Heart right ventricle (tissue), 16 donors: Measurements from ENCODE around the gene EFNA5. TPM values are rescaled to one million over a fixed set of nuclear protein-coding genes. Genes with fewer than 3 reads are reported as not detected.

Source experiments
- ATAC-seq, 8 donors: fragments of 200-7000 bp; cut with Tn5 transposase; one replicate each; pipeline ENCODE4 v1.9.1; 2020; ENCODE audit warnings: mild to moderate bottlenecking in 8 of 8, moderate library complexity in 8 of 8, moderate number of reproducible peaks in 1 of 8
- DNase-seq, 2 donors: peaks; one replicate each; pipeline ENCODE4 v3.0.0-alpha.2; 2020
- H3K27ac ChIP-seq, 10 donors: fragments of 200-600 bp; sonication (generic) in 2 of 10; one replicate each; pipeline versions ENCODE4 v1.5.0 to v1.8.0; 2020 to 2022; ENCODE audit warnings: mild to moderate bottlenecking in 3 of 10
- H3K27me3 ChIP-seq, 7 donors: fragments of 200-600 bp; one replicate each; pipeline ENCODE4 v1.8.0; 2021 to 2022; ENCODE audit warnings: mild to moderate bottlenecking in 2 of 7
- H3K36me3 ChIP-seq, 9 donors: fragments of 200-600 bp; sonication (generic) in 1 of 9; one replicate each; pipeline versions ENCODE4 v1.5.0 to v1.8.0; 2020 to 2022; ENCODE audit warnings: mild to moderate bottlenecking in 2 of 9
- H3K4me1 ChIP-seq, 9 donors: fragments of 200-600 bp; sonication (generic) in 1 of 9; one replicate each; pipeline versions ENCODE4 v1.5.0 to v1.8.0; 2020 to 2022; ENCODE audit warnings: mild to moderate bottlenecking in 4 of 9
- H3K4me3 ChIP-seq, 10 donors: fragments of 200-600 bp; sonication (generic) in 2 of 10; one replicate each; pipeline versions ENCODE4 v1.5.0 to v1.8.0; 2020 to 2022; ENCODE audit warnings: mild to moderate bottlenecking in 7 of 10, moderate library complexity in 2 of 10
- H3K9me3 ChIP-seq, 11 donors: fragments of 200-600 bp in 10 of 11; sonication (generic) in 2 of 11; one replicate each; pipeline versions ENCODE4 v1.5.0 to v1.8.0; 2013 to 2022; ENCODE audit warnings: mild to moderate bottlenecking in 2 of 11, control low read depth in 1 of 11, moderate library complexity in 1 of 11
- CTCF ChIP-seq, 9 donors: fragments of 200-600 bp; sonication (generic) in 2 of 9; IDR thresholded peaks; one replicate each; pipeline versions ENCODE4 v1.5.0 to v1.8.0; 2021 to 2022; ENCODE audit warnings: antibody characterized with exemption in 9 of 9, mild to moderate bottlenecking in 5 of 9, moderate library complexity in 1 of 9
- whole genome bisulfite sequencing, 2 donors: extraction: QIAGEN DNeasy Blood & Tissue Kit; methylation state at CpG; one replicate each; pipeline ENCODE4 v1.1.7; 2013; ENCODE audit warnings: inconsistent platforms in 1 of 2; 5-methylcytosine and 5-hydroxymethylcytosine counted together
- intact Hi-C, 10 donors: fragments of 100-400 bp; cut with DNase I; formaldehyde crosslinking; loops; one replicate each; pipeline versions ENCODE4 v1.11.1 to v1.14.2; 2022
- polyA plus RNA-seq, 2 donors: library from polyadenylated mRNA; stranded (reverse); fragments of 200-250 nt; gene quantifications; one replicate each; pipeline ENCODE4 v1.2.3, GENCODE V29; 2013
- total RNA-seq, 10 donors: library from RNA; stranded (reverse); fragmentation: NEBNext Ultra II Directional in 3 of 10; extraction: Animal tissue kit (Norgen Biotek cat#: 25700) in 3 of 10; gene quantifications; one replicate each; pipeline versions ENCODE4 v1.2.1 to v1.2.4, GENCODE V29; 2021 to 2023
- donor health status: Arrhythmogenic right ventricular cardiomyopathy.
- donor health status: ischemic (EF 13 %, LVEDD 7.1; RV severe dilation, severe dysfunction).
- donor health status: healthy with polysubstance abuse.
- donor health status: DM: no; HTN: yes; CAD: no.
- donor health status: DM: no; HTN: no; CAD: no.
- donor health status: ischemic (EF 25% LVEDD 6.9; RV normal size, moderate dysfunction).
- donor health status: ischemic (EF 25% LVEDD 5.7; RV mildly dilated, moderate dysfunction).
- donor health status: healthy.
- donor health status: DM: yes; HTN: yes; CAD: no.
- donor health status: Ischemic cardiomyopathy.
- donor health status: ischemic (EF 35%, LVEDD 5.7; RV mildly dilated, moderate dysfunction).
- donor health status: nonischemic (EF 11% LVEDD 7.7; RV severe dilation, severe dysfunction).
- donor health status: DM: yes; HTN: yes; CAD: no.
- donor health status: PGD.
- donor health status: ischemic (EF 29% LVEDD 5.4; RV normal size, mild dysfunction).
- donor health status: nonischemic (EF 23%, LVEDD 6.1; RV moderate dilation, normal function).

The EFNA5 gene
- total and polyA plus RNA-seq, 12 donors: 6.9 to 49.4 (median 33.9) TPM

GRCh38 chr5:107578051-107578635 is 92.6 kb downstream of the EFNA5 start:
- DNase-seq (no peak), ATAC-seq (peak in 1 of 8 donors; percentile 41)
- Histone ChIP-seq H3K9me3 (no peaks in the 10 kb centered on the region), H3K4me3 (no peak overlapping the region), H3K27ac (no peak overlapping the region), H3K4me1 (peaks cover 0 to 47% (median 14%) of the 10 kb centered on the region in 9 donors), H3K36me3 (no peaks in the 10 kb centered on the region), H3K27me3 (no peaks in the 10 kb centered on the region)
- WGBS, 2 donors: 78 to 86% methylated on average over 4 of the region's 4 CpGs
- intact Hi-C loops: loop anchor here in 2 of 10 donors (10.0 kb wide), 2 partner anchors 193 to 263 kb away; no protein-coding TSS in a partner anchor
- TF ChIP-seq CTCF (IDR thresholded peaks at IDR 0.05): no peak

GRCh38 chr5:107577394-107577950 is 93.3 kb downstream of the EFNA5 start:
- no peaks in the 10 kb centered on the region for H3K36me3 ChIP-seq
- peak overlapping the region in 1 of 10 donors; percentile 10 for H3K27ac ChIP-seq
- H3K9me3 ChIP-seq: no peaks in the 10 kb centered on the region
- no peak overlapping the region for H3K4me3 ChIP-seq
- intact Hi-C loops: loop anchor here in 2 of 10 donors (10.0 kb wide), 2 partner anchors 193 to 263 kb away; no protein-coding TSS in a partner anchor
- ATAC-seq (no peak), DNase-seq (no peak)
- H3K27me3 ChIP-seq: no peaks in the 10 kb centered on the region
- TF ChIP-seq CTCF (IDR thresholded peaks at IDR 0.05): no peak
- WGBS, 2 donors: 51 to 52% methylated on average over 8 of the region's 8 CpGs
- H3K4me1 ChIP-seq: peaks cover 0 to 54% (median 19%) of the 10 kb centered on the region in 9 donors

DNA sequence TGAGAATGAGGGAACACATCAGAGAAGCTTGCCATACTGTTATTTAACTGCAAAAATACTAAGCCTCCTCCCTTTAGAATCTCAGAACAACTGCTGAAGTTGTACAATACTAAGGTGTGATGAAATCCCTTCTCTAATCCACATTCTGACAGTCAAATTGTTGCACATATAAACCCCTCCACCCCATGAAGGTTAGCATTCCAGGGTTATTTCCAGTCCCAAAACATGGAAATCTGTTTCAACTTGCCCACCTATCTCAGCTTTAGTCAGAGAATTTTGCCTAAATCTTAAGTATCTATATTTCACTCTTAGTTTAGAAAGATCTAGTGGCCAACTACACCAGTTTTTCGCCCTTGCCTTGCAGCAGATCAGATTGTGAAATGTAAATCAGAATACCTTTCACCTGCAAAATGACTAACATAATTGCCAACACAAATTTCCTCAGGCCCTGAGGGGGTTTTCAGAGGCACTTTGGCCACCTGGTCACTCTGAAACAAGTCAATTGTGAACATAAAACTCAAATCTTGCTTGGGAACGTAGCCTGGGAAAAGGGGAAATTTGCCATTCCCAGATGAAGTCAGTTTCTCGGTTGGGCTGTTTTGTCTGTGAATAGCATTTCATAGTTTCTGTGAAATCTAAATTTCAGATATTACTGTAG is 93.9 kb downstream of the EFNA5 start:
- no peak for DNase-seq
- Histone ChIP-seq H3K4me3 (no peak overlapping the region), H3K27ac (no peak overlapping the region), H3K4me1 (peaks cover 0 to 55% (median 20%) of the 10 kb centered on the region in 9 donors), H3K27me3 (peaks cover 0 to 4% (median 0%) of the 10 kb centered on the region in 7 donors), H3K9me3 (no peaks in the 10 kb centered on the region), H3K36me3 (no peaks in the 10 kb centered on the region)
- no peak for ATAC-seq
- WGBS, 2 donors: 68 to 87% methylated on average over 3 of the region's 3 CpGs
- intact Hi-C loops: loop anchor here in 2 of 10 donors (10.0 kb wide), 2 partner anchors 192 to 262 kb away; no protein-coding TSS in a partner anchor
- TF ChIP-seq CTCF (IDR thresholded peaks at IDR 0.05): no peak

DNA sequence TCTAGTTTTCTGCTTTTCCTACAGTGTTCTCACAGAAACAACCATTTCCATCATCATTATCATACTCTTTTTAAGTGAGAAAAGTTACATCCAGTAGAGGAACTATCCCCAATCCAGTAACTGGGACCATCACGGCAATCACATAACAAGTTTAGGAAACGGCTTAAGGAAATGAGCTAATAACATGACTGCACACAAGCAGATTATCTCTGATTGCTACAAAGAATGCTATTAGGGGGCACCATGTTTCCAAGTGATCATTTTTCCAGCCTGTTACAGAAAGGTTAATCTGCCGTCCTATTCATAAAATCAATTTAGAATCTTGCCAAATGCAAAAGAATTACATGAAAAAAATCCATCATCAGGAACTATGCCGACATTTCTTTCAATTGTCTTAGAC is 94.6 kb downstream of the EFNA5 start:
- H3K4me1 ChIP-seq: peaks cover 0 to 57% (median 26%) of the 10 kb centered on the region in 9 donors
- peaks cover 0 to 4% (median 0%) of the 10 kb centered on the region in 7 donors for H3K27me3 ChIP-seq
- DNase-seq (no peak), ATAC-seq (no peak)
- H3K9me3 ChIP-seq: no peaks in the 10 kb centered on the region
- H3K36me3 ChIP-seq: no peaks in the 10 kb centered on the region
- intact Hi-C loops: loop anchor here in 2 of 10 donors (10.0 kb wide), 2 partner anchors 191 to 261 kb away; no protein-coding TSS in a partner anchor
- H3K4me3 ChIP-seq: no peak overlapping the region
- H3K27ac ChIP-seq: no peak overlapping the region
- TF ChIP-seq CTCF (IDR thresholded peaks at IDR 0.05): no peak
- WGBS, 2 donors: 71 to 75% methylated on average over 4 of the region's 4 CpGs
